Prostate gland (tissue), 2 donors: ENCODE data around the gene ADAMTS14. TPM values are rescaled to one million over a fixed set of nuclear protein-coding genes. Genes with fewer than 3 reads are reported as not detected.
"Not testable (repeated sequence)": the region's sequence is repeated elsewhere in the genome, so short reads cannot be mapped to it uniquely, and the experiment has no call there.

Experiments used
- DNase-seq: peaks from one replicate; pipeline ENCODE4 v3.0.0-alpha.2; 2019; ENCODE audit warnings: low spot score
- H3K27ac ChIP-seq, 2 donors: fragments of 200-600 bp; sonication (generic); 2 replicates each; pipeline ENCODE4 v1.5.1; 2017 to 2019
- H3K27me3 ChIP-seq: fragments of 200-600 bp; sonication (generic); replicated peaks from 2 replicates; pipeline ENCODE4 v1.5.1; 2019; ENCODE audit not compliant: insufficient read depth
- H3K36me3 ChIP-seq, 2 donors: fragments of 200-600 bp; sonication (generic); 1 replicate in 1 of 2; 2 replicates in 1 of 2; pipeline versions ENCODE4 v1.5.1 to v1.8.1; 2017 to 2019
- H3K4me1 ChIP-seq: fragments of 200-600 bp; sonication (generic); replicated peaks from 2 replicates; pipeline ENCODE4 v1.5.1; 2019
- H3K4me3 ChIP-seq, 2 donors: fragments of 200-600 bp; sonication (generic); 2 replicates each; pipeline ENCODE4 v1.5.1; 2017 to 2019
- H3K9me3 ChIP-seq: fragments of 200-600 bp; sonication (generic); 2 replicates; pipeline ENCODE4 v1.5.1; 2017
- POLR2A ChIP-seq: fragments of 450-650 bp; IDR thresholded peaks from one replicate; pipeline ENCODE4 v1.6.1; 2016; ENCODE audit warnings: antibody characterized with exemption, mild to moderate bottlenecking
- POLR2AphosphoS5 ChIP-seq: sonication (generic); formaldehyde crosslinking; IDR thresholded peaks from one replicate; pipeline ENCODE4 v1.6.1; 2017; ENCODE audit warnings: antibody characterized with exemption
- WGBS: methylation state at CpG from one replicate; pipeline ENCODE4 v1.1.5; 2018; 5-methylcytosine and 5-hydroxymethylcytosine counted together
- intact Hi-C: fragments of 100-400 bp; cut with DNase I; formaldehyde crosslinking; loops from one replicate; pipeline ENCODE4 v1.14.2; 2022
- total RNA-seq, 2 donors: library from RNA; depleted of rRNA; stranded (reverse); fragments of >200 nt; gene quantifications; one replicate each; pipeline ENCODE4 v1.1.0, GENCODE V29; 2016
- TF ChIP-seq, protein P1 (sequence below), 4 experiments: fragments of 200-600 bp in 2 of 4; fragments of 450-650 bp in 2 of 4; sonication (generic) in 2 of 4; IDR thresholded peaks; 1 replicate in 3 of 4; 2 replicates in 1 of 4; pipeline ENCODE4 v1.5.1; 2016 to 2019; ENCODE audit warnings: antibody characterized with exemption in 4 of 4, mild to moderate bottlenecking in 2 of 4, moderate library complexity in 2 of 4

ADAMTS14 gene
- total RNA-seq, 2 donors from 2014 or later = 0.28 TPM; not detected in 1

DNA sequence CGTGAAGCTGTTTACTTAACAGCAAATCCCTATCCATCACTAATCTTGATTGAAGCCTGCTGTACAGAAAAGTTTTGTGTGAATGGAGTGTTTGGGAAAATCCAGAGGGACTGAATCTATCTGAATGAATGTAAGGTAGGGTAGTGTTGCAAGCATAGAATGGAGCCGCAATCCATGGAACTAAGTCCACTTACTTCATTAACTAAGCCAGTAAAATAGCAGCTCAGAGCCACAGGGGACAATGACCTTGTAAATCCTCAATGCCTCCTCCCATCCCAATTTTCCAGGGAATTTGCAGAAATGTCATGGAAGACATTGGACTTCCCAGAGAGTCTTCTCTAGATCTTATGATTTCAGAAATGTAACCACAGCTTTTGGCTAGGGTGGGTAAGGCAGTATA lies 97.7 kb downstream of the ADAMTS14 start:
- no peak for DNase-seq
- H3K4me3 ChIP-seq = no peak overlapping the region
- H3K36me3 ChIP-seq = no peaks in the 10 kb centered on the region
- H3K4me1 ChIP-seq = no peaks in the 10 kb centered on the region
- no peaks in the 10 kb centered on the region for H3K9me3 ChIP-seq
- intact Hi-C loops = no loop called here
- WGBS = 81% methylated on average over 2 of the region's 2 CpGs
- TF ChIP-seq, protein P1, sequence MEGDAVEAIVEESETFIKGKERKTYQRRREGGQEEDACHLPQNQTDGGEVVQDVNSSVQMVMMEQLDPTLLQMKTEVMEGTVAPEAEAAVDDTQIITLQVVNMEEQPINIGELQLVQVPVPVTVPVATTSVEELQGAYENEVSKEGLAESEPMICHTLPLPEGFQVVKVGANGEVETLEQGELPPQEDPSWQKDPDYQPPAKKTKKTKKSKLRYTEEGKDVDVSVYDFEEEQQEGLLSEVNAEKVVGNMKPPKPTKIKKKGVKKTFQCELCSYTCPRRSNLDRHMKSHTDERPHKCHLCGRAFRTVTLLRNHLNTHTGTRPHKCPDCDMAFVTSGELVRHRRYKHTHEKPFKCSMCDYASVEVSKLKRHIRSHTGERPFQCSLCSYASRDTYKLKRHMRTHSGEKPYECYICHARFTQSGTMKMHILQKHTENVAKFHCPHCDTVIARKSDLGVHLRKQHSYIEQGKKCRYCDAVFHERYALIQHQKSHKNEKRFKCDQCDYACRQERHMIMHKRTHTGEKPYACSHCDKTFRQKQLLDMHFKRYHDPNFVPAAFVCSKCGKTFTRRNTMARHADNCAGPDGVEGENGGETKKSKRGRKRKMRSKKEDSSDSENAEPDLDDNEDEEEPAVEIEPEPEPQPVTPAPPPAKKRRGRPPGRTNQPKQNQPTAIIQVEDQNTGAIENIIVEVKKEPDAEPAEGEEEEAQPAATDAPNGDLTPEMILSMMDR (IDR thresholded peaks at IDR 0.05) = no peak
- TF ChIP-seq POLR2A (no peak), POLR2AphosphoS5 (no peak)
- no peak overlapping the region for H3K27ac ChIP-seq
- no peaks in the 10 kb centered on the region for H3K27me3 ChIP-seq

DNA sequence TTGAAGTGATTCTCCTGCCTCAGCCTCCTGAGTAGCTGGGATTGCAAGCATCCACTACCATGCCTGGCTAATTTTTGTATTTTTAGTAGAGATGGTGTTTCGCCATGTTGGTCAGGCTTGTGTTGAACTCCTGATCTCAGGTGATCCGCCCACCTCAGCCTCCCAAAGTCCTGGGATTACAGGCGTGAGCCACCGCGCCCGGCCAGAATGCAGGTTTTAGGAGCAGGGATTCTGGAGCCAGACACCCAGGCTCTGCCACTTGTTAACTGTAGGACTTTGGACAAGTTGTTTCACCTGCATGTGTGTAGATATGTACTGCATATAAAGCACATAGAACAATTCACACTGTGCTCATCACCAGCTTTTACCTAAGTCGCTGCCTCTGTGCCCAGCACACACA lies 98.2 kb downstream of the ADAMTS14 start:
- intact Hi-C loops, DNase-seq: not testable (repeated sequence)

DNA sequence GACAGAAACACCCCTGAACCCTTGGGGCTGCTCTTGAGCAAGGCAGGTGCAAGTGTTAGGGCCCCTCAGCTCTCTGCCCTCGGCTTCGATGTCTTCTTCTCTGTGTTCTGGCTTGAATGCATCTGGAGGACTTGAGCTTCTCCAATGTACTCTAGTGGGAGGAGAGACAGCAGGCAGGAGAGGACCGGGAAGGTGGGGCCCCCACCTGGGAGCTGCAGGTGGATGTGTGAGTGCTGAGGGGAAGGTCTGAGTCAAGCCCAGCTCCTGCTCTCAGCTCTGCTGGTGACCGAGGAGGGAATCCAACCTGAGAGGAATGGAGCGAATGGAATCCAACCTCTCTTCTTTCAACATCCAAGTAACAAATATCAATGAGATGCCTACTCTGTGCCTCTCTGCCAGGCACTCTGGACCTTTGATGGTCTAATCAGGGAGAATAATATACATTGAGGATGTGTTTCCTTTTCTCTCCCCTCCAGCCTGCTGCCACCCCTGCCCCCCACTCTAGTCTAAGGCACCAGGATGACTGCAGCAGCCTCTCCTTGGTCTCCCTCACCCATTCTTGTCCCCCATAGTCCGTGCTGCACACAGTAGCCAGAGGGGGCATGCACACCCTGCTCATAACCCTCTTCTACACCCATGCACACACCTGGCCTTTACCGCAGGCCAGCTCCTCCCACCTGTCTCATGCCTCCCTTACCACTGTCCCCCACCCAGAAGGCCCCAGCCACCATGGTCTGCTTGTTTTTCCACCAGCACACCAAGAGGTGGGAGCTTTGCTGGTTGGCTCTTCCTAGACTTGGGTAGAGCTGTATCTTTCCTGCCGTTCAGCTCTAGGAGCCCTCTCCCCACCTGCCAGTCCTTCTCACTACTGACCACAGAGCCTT lies 99.2 kb downstream of the ADAMTS14 start:
- WGBS = 85% methylated on average over 8 of the region's 8 CpGs
- H3K4me3 ChIP-seq = no peak overlapping the region
- no peaks in the 10 kb centered on the region for H3K4me1 ChIP-seq
- no peak for DNase-seq
- H3K9me3 ChIP-seq = no peaks in the 10 kb centered on the region
- TF ChIP-seq POLR2AphosphoS5 (no peak), POLR2A (no peak)
- TF ChIP-seq, protein P1 (IDR thresholded peaks at IDR 0.05) = no peak
- H3K27me3 ChIP-seq = no peaks in the 10 kb centered on the region
- no peak overlapping the region for H3K27ac ChIP-seq
- H3K36me3 ChIP-seq = no peaks in the 10 kb centered on the region
- intact Hi-C loops = no loop called here

More for the DNA sequence above, 98.2 kb downstream of the ADAMTS14 start:
- not testable (repeated sequence) for H3K4me1 ChIP-seq, H3K4me3 ChIP-seq, H3K9me3 ChIP-seq, H3K27me3 ChIP-seq, H3K36me3 ChIP-seq, H3K27ac ChIP-seq
- WGBS = 95% methylated on average over 7 of the region's 7 CpGs

DNA sequence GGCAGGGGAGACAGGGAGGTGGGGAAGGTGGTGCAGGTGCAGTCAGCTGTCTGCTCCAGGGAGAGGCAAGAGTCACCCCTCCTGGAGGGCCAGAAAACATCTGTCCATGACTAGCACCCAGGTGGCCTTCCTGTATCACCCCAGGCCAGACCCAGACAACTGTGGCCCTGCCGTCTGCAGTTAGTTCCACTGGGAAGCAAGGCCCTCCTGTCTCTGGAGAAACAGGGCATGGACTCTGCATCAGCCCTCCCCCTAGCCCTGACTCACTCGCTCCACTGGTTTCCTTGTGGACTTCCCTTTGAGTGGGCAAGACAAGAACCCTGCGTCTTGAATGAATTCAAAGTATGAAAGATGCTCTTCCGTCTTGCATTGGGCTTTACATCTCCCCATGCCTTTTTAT lies 100.3 kb downstream of the ADAMTS14 start:
- Histone ChIP-seq H3K27ac (no peak overlapping the region), H3K9me3 (no peaks in the 10 kb centered on the region), H3K36me3 (no peaks in the 10 kb centered on the region), H3K4me1 (no peaks in the 10 kb centered on the region), H3K27me3 (no peaks in the 10 kb centered on the region), H3K4me3 (no peak overlapping the region)
- 86% methylated on average over 4 of the region's 4 CpGs for WGBS
- intact Hi-C loops = no loop called here
- TF ChIP-seq POLR2A (no peak), POLR2AphosphoS5 (no peak)
- TF ChIP-seq, protein P1 (IDR thresholded peaks at IDR 0.05) = no peak
- DNase-seq = no peak

DNA sequence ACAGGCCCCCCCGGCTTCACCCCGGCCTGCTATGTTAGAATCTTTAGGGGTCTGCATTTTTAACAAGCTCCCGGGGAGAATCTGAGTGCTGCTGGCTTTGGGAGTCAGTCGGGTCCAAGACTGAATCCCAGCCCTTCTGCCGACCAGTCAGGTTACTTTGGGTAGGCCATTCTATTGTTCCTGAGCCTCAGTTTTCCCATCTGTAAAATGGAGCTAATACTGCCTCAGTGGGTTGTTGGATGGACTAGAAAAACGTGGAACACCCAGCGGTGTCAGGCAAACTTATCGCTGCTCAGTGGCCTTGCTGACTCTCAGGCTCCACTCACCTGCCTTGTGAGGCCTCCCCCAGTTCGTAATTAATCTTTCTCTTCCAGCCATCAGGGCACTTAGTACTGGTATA lies 101.2 kb downstream of the ADAMTS14 start:
- 93% methylated on average over 8 of the region's 9 CpGs for WGBS
- no peaks in the 10 kb centered on the region for H3K27me3 ChIP-seq
- intact Hi-C loops = no loop called here
- no peaks in the 10 kb centered on the region for H3K36me3 ChIP-seq
- H3K27ac ChIP-seq = no peak overlapping the region
- no peaks in the 10 kb centered on the region for H3K9me3 ChIP-seq
- DNase-seq = no peak
- H3K4me1 ChIP-seq = no peaks in the 10 kb centered on the region
- H3K4me3 ChIP-seq = no peak overlapping the region
- TF ChIP-seq POLR2A (no peak), POLR2AphosphoS5 (no peak)
- TF ChIP-seq, protein P1 (IDR thresholded peaks at IDR 0.05) = no peak
